Ascending aorta (tissue), 2 donors: Measurements from ENCODE around the gene HSPBAP1. TPM values are rescaled to one million over a fixed set of nuclear protein-coding genes. Genes with fewer than 3 reads are reported as not detected.
A peak's percentile ranks its signal among the peaks of the same experiment; 100 is the strongest.

Experiments used
- DNase-seq, 2 donors: peaks; one replicate each; pipeline ENCODE4 v3.0.0-alpha.2; 2019; ENCODE audit warnings: low spot score in 2 of 2
- H3K27ac ChIP-seq, 2 donors: fragments of 200-600 bp; sonication (generic); one replicate each; pipeline ENCODE4 v1.5.1; 2016 to 2017; ENCODE audit warnings: mild to moderate bottlenecking in 1 of 2
- H3K27me3 ChIP-seq: fragments of 200-600 bp; sonication (generic); one replicate; pipeline ENCODE4 v1.5.1; 2017
- H3K36me3 ChIP-seq, 2 donors: fragments of 200-600 bp; sonication (generic); one replicate each; pipeline ENCODE4 v1.5.1; 2016
- H3K4me1 ChIP-seq, 2 donors: fragments of 200-600 bp; sonication (generic); one replicate each; pipeline ENCODE4 v1.5.1; 2016 to 2017; ENCODE audit warnings: mild to moderate bottlenecking in 1 of 2
- H3K4me3 ChIP-seq, 2 donors: fragments of 200-600 bp; sonication (generic); one replicate each; pipeline ENCODE4 v1.5.1; 2016 to 2017; ENCODE audit warnings: mild to moderate bottlenecking in 1 of 2
- H3K9me3 ChIP-seq, 2 donors: fragments of 200-600 bp; sonication (generic); one replicate each; pipeline ENCODE4 v1.5.1; 2016
- intact Hi-C: fragments of 100-400 bp; cut with DNase I; formaldehyde crosslinking; loops from one replicate; pipeline ENCODE4 v1.15.1; 2023
- total RNA-seq: library from RNA; depleted of rRNA; stranded (reverse); fragments of >200 nt; gene quantifications from one replicate; pipeline ENCODE4 v1.1.0, GENCODE V29; 2016
- TF ChIP-seq, protein P1 (sequence below), 3 experiments: fragments of 200-600 bp in 2 of 3; fragments of 450-650 bp in 1 of 3; sonication (generic) in 2 of 3; IDR thresholded peaks; one replicate each; pipeline ENCODE4 v1.5.1; 2016 to 2019; ENCODE audit warnings: antibody characterized with exemption in 3 of 3, mild to moderate bottlenecking in 1 of 3, moderate library complexity in 1 of 3

HSPBAP1 gene, protein sequence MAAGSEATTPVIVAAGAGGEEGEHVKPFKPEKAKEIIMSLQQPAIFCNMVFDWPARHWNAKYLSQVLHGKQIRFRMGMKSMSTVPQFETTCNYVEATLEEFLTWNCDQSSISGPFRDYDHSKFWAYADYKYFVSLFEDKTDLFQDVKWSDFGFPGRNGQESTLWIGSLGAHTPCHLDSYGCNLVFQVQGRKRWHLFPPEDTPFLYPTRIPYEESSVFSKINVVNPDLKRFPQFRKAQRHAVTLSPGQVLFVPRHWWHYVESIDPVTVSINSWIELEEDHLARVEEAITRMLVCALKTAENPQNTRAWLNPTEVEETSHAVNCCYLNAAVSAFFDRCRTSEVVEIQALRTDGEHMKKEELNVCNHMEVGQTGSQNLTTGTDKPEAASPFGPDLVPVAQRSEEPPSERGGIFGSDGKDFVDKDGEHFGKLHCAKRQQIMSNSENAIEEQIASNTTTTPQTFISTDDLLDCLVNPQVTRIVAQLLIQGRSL
- 2.4 TPM for total RNA-seq

GRCh38 chr3:122793568-122794416, at the start of gene HSPBAP1:
Gene HSPBAP1, minus strand, starts transcription at chr3:122793831. Its CDS starts 151 bp downstream, at chr3:122793680.
- Histone ChIP-seq H3K27ac (peak within 1 kb of the TSS; percentile 96 to 100), H3K36me3 (no peaks in the 10 kb centered on the region), H3K27me3 (no peaks in the 10 kb centered on the region), H3K4me1 (peaks cover 3 to 5% of the 10 kb centered on the region in 2 donors), H3K4me3 (peak within 1 kb of the TSS; percentile 89 to 98), H3K9me3 (no peaks in the 10 kb centered on the region)
- TF ChIP-seq, protein P1, sequence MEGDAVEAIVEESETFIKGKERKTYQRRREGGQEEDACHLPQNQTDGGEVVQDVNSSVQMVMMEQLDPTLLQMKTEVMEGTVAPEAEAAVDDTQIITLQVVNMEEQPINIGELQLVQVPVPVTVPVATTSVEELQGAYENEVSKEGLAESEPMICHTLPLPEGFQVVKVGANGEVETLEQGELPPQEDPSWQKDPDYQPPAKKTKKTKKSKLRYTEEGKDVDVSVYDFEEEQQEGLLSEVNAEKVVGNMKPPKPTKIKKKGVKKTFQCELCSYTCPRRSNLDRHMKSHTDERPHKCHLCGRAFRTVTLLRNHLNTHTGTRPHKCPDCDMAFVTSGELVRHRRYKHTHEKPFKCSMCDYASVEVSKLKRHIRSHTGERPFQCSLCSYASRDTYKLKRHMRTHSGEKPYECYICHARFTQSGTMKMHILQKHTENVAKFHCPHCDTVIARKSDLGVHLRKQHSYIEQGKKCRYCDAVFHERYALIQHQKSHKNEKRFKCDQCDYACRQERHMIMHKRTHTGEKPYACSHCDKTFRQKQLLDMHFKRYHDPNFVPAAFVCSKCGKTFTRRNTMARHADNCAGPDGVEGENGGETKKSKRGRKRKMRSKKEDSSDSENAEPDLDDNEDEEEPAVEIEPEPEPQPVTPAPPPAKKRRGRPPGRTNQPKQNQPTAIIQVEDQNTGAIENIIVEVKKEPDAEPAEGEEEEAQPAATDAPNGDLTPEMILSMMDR (IDR thresholded peaks at IDR 0.05), result no peak
- peak; percentile 74 to 96 for DNase-seq
- intact Hi-C loops, result loop anchor here (1.0 to 10.0 kb wide), 5 partner anchors 112 to 1046 kb away; partner anchors contain the start of genes GOLGB1, KPNA1 and WDR5B

DNA sequence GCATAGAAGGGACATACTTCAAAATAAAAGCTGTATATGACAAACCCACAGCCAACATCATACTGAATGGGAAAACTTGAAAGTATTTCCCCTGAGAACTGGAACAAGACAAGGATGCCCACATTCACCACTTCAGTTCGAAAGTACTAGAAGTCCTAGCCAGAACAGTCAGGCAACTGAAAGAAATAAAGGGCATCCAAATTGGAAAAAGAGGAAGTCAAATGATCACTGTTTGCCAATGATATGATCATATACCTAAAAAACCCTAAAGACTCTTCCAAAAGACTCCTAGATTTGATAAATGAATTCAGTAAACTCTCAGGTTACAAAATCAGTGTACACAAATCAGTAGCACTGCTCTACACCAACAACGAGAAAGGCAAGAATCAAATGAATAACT, 42.0 kb upstream of the HSPBAP1 start:
- peaks cover 7 to 8% of the 10 kb centered on the region in 2 donors for H3K36me3 ChIP-seq

GRCh38 chr3:122828281-122828680, 34.6 kb upstream of the HSPBAP1 start:
- DNase-seq, result no peak
- TF ChIP-seq, protein P1 (IDR thresholded peaks at IDR 0.05), result no peak
- Histone ChIP-seq H3K4me1 (no peaks in the 10 kb centered on the region), H3K27me3 (no peaks in the 10 kb centered on the region), H3K27ac (no peak overlapping the region), H3K4me3 (no peak overlapping the region), H3K36me3 (peaks cover 6 to 30% of the 10 kb centered on the region in 2 donors), H3K9me3 (no peaks in the 10 kb centered on the region)
- intact Hi-C loops, result no loop called here

More for the DNA sequence above, 42.0 kb upstream of the HSPBAP1 start:
- H3K4me3 ChIP-seq, result no peak overlapping the region
- H3K27ac ChIP-seq, result no peak overlapping the region
- TF ChIP-seq, protein P1 (IDR thresholded peaks at IDR 0.05), result no peak
- no peaks in the 10 kb centered on the region for H3K27me3 ChIP-seq
- DNase-seq, result no peak
- intact Hi-C loops, result no loop called here
- H3K4me1 ChIP-seq, result no peaks in the 10 kb centered on the region
- no peaks in the 10 kb centered on the region for H3K9me3 ChIP-seq

- DNase-seq, result no peak
- no peaks in the 10 kb centered on the region for H3K4me1 ChIP-seq
- no peaks in the 10 kb centered on the region for H3K9me3 ChIP-seq
- intact Hi-C loops, result no loop called here
- no peaks in the 10 kb centered on the region for H3K27me3 ChIP-seq
- peaks cover 10 to 30% of the 10 kb centered on the region in 2 donors for H3K36me3 ChIP-seq
- TF ChIP-seq, protein P1 (IDR thresholded peaks at IDR 0.05), result no peak
- no peak overlapping the region for H3K4me3 ChIP-seq
- no peak overlapping the region for H3K27ac ChIP-seq
Measured at GRCh38 chr3:122826278-122826677, 32.6 kb upstream of the HSPBAP1 start.

DNA sequence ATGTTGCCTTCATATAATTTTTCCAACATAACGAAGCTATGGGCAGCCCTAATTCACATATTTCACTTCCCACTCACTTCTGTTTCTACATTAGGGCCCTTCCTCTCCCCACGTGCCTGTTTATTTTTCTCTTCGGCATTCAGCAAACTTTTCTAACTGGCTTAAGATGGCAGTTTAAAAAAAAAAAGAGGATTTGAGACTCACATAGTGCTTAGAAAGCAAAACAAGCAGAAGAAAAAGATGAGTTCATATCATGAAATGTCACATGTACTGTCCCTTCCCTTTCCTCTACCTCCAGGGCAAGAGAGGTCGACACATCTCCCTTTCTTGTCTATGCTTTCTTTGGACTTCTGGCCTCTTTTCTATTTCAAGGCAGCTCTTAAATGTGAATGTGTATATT, 31.8 kb upstream of the HSPBAP1 start:
- H3K4me1 ChIP-seq, result no peaks in the 10 kb centered on the region
- TF ChIP-seq, protein P1 (IDR thresholded peaks at IDR 0.05), result no peak
- H3K36me3 ChIP-seq, result peaks cover 14 to 30% of the 10 kb centered on the region in 2 donors
- no peak overlapping the region for H3K4me3 ChIP-seq
- no peaks in the 10 kb centered on the region for H3K27me3 ChIP-seq
- no peaks in the 10 kb centered on the region for H3K9me3 ChIP-seq
- no peak overlapping the region for H3K27ac ChIP-seq
- intact Hi-C loops, result no loop called here
- no peak for DNase-seq
